Left colon (tissue), 2 donors: Measurements from ENCODE around the gene STARD4. TPM values are rescaled to one million over a fixed set of nuclear protein-coding genes. Genes with fewer than 3 reads are reported as not detected.

Experiments used
- total RNA-seq, 2 donors: library from RNA; stranded (reverse); fragmentation: NEBNext Ultra II Directional; extraction: Animal tissue kit (Norgen Biotek cat#: 25700); gene quantifications; one replicate each; pipeline ENCODE4 v1.2.1, GENCODE V29; 2021
- donor health status: DM: no; HTN: no; CAD: no.
- donor health status: DM: yes; HTN: yes; CAD: no.

Gene STARD4
- total RNA-seq, 2 donors from 2014 or later: 37.5 to 54.9 TPM

Other genes with a start within 250 kb of the STARD4 start
- 10 to 100 TPM; 14.3 to 16.3 TPM for gene NREP, start 244.7 kb upstream of the STARD4 start, total RNA-seq